Thyroid gland (tissue), 4 donors: Measurements from ENCODE around the gene OTOP3.

Experiments used
- CTCF ChIP-seq, 6 experiments: fragments of 200-600 bp in 3 of 6; fragments of 450-650 bp in 3 of 6; sonication (generic) in 3 of 6; IDR thresholded peaks; one replicate each; pipeline ENCODE4 v1.5.1; 2016 to 2019; ENCODE audit warnings: antibody characterized with exemption in 6 of 6, mild to moderate bottlenecking in 2 of 6, inconsistent platforms in 1 of 6, moderate library complexity in 1 of 6
- POLR2A ChIP-seq, 2 donors: fragments of 450-650 bp; IDR thresholded peaks; one replicate each; pipeline ENCODE4 v1.6.1; 2017; ENCODE audit warnings: antibody characterized with exemption in 2 of 2, mild to moderate bottlenecking in 2 of 2, moderate library complexity in 1 of 2

GRCh38 chr17:74977802-74978201, 42.1 kb downstream of the OTOP3 start:
- TF ChIP-seq CTCF (IDR thresholded peaks at IDR 0.05): no peak
- TF ChIP-seq POLR2A (IDR thresholded peaks at IDR 0.05): no peak
